ENCODE results near the gene SLC24A3.

The SLC24A3 gene

GRCh38 chr20:19756761-19757486, 544.5 kb downstream of the SLC24A3 start:
- in situ Hi-C loops (cut with MboI; ENCODE audit: low sequenced_read_pairs) = no loop called here

DNA sequence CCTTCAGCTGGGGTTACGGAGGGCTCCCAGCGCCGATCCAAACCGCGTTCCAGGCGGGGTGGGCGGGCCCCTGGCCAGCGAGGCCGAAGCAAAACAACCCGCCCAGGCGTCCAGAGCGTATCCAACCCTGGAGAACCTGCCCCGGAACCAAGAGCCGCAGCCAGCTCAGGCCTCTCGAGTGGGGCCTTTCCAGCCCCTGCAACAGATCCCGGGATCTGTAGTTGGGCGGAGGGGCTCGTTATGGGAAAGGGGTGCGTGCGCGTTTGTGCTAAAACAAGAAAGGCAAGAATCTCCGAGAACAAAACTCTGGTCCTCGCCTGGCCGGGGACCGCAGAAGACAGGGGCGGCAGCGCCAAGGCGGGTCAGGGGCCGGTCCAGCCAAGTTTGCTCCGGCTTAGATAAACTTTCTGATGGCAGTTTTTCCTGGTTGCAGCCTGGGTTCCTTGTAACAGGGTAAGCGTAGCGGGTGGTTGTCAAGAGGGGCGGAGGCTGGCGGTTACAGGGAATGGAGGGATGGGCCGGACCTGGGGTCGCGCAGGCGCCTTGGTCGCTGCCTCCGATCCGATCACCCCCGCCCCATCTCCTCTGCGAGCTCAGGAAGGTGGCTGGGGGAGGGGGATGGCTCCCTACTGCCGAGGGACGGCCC, 545.2 kb downstream of the SLC24A3 start:
- in situ Hi-C loops (cut with MboI; ENCODE audit: low sequenced_read_pairs) = no loop called here

DNA sequence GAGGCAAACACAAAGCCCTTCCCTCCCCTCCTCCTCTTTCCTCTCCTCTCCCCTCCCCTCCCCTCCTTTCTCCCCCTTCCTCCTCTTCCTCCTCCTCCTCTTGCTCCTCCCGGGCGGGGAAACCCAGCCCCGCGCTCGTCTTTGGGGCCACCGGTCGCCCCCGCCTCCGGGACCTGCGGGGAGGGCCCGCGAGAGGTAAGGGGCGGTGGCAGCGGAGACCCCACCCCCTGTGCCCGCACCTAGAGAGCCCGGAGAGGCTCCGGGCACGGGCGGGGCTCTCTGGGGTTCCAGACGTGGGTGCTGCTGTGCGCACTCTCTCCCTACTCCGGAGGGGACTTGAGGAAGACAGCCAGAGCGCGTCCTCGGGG, 545.7 kb downstream of the SLC24A3 start, which contains the start of gene RIN2:
Gene RIN2, plus strand, starts transcription at position 126 of the 368 bp plus-strand sequence. CDS start 131,344 bp downstream, outside the sequence.
- in situ Hi-C loops (cut with MboI; ENCODE audit: low sequenced_read_pairs) = no loop called here

DNA sequence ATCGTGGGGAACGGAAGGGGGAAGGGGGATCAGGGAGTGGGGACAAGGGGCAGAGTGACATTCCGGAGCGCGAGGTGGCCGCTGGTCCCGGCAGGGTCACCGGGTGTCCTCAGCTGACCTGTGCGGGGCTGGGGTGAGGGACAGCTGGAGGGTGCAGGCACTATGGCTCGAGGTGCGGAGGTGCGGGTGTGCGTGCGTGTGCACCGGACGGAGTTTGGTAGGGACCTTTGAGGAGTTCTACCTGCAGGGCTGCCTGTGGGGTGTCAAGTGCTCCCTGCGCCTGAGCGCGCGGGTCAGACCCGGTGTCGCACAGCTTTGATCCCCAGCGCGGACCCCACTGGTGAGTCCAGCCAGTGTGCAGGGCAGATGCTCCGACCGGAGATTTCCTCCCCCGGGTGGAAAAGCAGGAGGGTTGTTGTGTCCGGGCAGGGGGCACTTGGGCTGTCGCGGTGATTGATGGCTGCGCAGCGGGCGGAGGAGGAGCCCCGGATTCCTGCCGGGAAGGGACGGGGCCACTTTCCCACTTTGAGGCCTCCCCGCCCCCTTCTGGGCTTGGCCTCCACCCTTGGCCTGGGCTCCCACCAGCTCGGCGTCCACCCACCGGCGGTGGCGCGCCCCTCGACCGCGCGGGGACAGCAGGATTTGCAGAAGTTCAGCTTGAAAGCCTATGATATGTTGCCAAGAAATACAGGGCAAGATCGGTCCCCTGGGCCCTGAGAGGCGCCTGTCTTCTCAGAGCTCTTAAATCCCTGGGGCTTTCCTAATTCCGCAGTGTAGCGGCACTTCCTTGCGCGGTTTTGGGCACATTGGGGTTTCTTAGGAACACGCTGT, 546.3 kb downstream of the SLC24A3 start:
- in situ Hi-C loops (cut with MboI; ENCODE audit: low sequenced_read_pairs) = no loop called here

DNA sequence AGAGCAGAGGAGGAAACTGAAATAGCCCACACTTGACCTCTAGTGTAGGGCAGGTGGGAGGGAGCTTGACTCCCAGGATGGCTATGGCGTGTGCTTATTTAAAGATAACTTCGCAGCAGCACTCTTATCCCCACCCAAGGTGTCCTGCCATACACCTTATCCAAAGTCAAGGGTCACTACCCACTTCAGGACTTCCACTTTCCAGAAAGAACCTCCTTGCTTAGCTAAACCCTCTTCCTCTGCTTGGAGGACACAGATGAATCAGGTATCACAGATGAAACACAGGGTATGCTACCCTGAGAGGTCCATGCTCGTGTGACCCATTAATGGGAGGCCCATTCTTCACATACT, 547.9 kb downstream of the SLC24A3 start:
- in situ Hi-C loops (cut with MboI; ENCODE audit: low sequenced_read_pairs) = no loop called here

GRCh38 chr20:19761326-19761725, 548.9 kb downstream of the SLC24A3 start:
- in situ Hi-C loops (cut with MboI; ENCODE audit: low sequenced_read_pairs) = no loop called here

DNA sequence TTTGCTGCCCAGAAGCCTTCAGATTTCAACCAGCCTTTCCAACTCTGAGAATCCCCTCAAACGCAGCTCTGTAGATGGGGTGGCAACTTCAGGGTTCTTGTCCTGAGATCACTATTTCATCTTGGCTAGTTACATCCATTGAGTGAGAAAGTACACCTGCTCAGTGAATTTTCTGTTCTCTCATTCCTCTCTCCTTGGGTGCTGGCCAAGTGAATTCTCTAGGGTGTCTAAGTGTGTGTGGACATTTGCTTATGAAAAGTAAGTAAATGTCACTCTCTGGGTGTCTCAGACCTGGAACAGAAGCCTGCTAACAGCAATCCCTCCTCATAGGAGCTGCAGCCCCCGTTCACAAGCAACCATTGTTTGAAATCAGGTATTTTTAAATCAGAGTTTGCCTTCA, 549.4 kb downstream of the SLC24A3 start:
- in situ Hi-C loops (cut with MboI; ENCODE audit: low sequenced_read_pairs) = no loop called here

GRCh38 chr20:19764207-19764606, 551.8 kb downstream of the SLC24A3 start:
- in situ Hi-C loops (cut with MboI; ENCODE audit: low sequenced_read_pairs) = no loop called here

DNA sequence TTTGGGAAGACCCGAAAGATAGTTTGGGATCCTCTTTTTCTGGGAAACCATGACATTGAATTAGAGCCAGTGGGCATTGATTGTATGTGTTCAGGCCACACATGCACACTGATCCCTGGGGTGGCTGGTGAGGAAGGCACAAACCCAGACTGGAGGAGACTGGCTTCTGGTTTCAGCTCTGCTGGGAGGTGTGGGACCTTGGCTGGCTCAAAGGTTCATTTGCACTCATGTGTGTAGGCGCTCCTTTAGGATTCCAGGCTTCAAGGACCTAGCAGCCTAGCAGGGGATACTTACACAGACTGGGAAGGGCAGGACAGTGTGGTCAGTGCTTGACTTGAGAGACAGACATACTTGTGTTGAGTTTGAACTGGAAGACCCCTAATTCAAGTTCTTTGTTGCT, 552.8 kb downstream of the SLC24A3 start:
- in situ Hi-C loops (cut with MboI; ENCODE audit: low sequenced_read_pairs) = no loop called here

GRCh38 chr20:19765913-19766312, 553.5 kb downstream of the SLC24A3 start:
- in situ Hi-C loops (cut with MboI; ENCODE audit: low sequenced_read_pairs) = no loop called here

DNA sequence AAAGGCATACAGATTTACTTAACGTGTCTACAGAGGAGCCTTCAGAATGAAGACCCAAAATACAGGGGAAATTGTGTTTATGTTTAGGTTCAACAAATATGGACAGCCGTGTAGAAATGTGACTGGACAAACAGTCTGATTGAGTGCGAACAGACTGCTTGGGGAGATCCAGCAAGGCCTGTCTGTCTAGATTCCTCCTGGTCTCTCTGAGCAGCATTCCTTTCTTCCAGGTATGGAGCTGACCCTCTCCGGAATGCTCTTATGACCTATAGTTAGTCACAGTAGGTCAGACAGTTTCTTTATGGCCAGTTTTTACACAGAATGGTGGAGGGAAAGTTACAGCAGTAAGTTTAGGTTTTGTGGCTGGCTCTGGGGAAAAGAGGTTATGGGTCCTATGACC, 554.6 kb downstream of the SLC24A3 start:
- in situ Hi-C loops (cut with MboI; ENCODE audit: low sequenced_read_pairs) = no loop called here

DNA sequence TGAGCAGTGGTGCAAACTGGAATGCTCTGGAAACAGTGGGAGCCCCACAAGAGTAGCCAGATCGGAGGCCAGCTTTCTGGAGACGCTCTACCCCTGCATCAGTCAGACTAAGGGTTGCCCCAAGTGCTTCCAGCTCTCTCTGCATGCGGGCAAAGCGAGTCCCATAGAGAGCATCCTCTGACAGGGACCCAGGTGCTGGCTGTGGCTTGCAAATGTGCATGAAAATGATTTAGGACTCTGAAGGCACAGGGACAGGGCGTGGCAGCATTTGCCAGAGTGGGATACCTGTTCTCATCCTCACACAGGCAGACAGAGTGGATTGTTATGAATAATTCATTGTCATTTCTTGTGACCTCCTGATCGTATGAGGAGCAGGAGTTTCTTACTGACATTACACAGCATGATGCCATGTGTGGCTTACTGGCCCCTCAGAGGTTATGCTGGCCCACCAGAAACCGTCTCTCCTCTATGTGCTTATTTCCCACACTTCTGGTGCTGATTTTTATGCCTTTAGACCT, 555.9 kb downstream of the SLC24A3 start:
- in situ Hi-C loops (cut with MboI; ENCODE audit: low sequenced_read_pairs) = no loop called here

DNA sequence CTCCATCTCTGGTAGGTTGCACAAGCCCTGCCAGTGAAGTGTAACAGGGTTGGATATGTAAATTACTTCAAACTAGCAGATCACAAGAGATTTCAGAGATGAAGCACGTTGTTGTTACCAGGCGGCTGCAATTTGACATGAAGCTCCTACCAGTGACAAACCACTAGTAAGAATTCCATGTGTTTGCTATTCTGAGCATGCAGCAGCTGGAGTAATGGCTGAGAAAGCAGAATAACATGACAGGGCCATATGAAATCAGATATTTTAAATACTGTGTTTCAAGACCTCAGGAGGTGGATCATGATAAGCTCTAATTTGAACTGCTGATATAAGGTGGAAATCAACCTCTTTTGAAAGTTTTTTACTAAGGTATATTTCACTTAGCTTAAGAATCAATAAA, 557.1 kb downstream of the SLC24A3 start:
- in situ Hi-C loops (cut with MboI; ENCODE audit: low sequenced_read_pairs) = no loop called here

DNA sequence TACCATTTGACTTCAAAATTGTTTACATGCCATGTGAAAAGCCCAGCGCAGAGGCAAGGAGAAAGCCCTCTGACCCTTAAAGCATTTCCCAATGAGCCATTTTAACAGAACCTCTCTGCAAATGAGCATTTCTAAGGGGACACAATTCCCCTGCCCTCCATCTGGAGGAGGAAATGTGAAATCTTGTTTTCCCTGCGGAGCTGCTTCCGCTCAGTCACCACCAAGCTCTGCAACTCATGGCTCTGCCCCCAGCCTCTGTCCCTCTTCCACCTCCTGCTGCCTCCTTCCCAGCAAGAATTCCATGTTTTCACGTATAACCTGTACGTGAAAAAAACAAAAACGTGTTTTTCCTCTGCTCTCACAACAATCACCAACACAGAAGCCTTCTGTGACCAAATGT, 557.9 kb downstream of the SLC24A3 start:
- in situ Hi-C loops (cut with MboI; ENCODE audit: low sequenced_read_pairs) = no loop called here

- in situ Hi-C loops (cut with MboI; ENCODE audit: low sequenced_read_pairs) = no loop called here
Observed at GRCh38 chr20:19771031-19771430, 558.6 kb downstream of the SLC24A3 start.
